NCI-H2227 treated with DMSO at 0.1 percent for 48 hours (cell line): ENCODE results near the gene NAPEPLD.
A peak's percentile ranks its signal among the peaks of the same experiment; 100 is the strongest.
"Not testable (repeated sequence)": the region's sequence is repeated elsewhere in the genome, so short reads cannot be mapped to it uniquely, and the experiment has no call there.

Source experiments
- DNase-seq: peaks from one replicate; lab custom pipeline; 2025; lab: John Stamatoyannopoulos, UW

The NAPEPLD gene

GRCh38 chr7:103068414-103069403 is 80.2 kb downstream of the NAPEPLD start:
- no peak for DNase-seq

GRCh38 chr7:103065667-103066066 is 83.2 kb downstream of the NAPEPLD start:
- no peak for DNase-seq

DNA sequence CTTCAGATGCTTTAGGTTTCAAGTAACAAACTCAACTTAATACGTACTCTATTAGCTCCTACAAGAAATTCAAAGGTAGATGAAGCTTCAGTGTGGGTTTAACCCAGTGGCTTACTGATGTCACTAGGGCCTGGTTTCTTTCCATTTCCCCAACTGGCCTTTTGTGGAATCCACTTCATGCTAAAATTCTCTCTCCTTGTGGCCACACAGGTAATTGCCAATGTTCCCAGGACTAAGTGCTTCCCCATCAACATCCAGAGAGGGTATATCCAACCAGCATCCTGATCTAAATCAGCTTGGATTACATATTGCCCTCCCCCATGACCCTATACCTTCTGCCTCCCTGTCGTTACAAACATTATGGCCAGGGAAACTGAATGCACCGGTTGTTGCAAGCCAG is 85.0 kb downstream of the NAPEPLD start:
- DNase-seq, result peak; percentile 91

GRCh38 chr7:103059471-103059870 is 89.4 kb downstream of the NAPEPLD start:
- DNase-seq, result no peak

DNA sequence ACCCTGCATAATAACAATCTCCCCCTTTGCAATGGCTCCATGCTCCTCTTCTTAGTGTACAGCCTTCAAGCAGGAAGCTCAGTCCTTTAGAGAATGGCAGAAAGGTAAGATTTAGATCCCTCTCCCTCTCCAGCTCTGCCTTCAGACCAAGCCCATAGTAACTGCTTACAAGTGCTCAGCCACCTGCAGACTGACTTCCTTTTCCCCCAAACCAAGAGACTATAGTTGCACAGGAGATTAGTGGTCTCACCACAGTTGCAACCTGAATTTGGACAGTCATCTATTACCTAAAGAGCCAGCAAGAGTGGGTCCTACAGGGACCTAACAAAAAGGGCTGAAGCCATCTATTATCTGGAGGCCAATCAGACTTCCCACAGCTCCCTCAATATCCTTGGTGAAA is 90.8 kb downstream of the NAPEPLD start:
- no peak for DNase-seq

GRCh38 chr7:103056006-103056405 is 92.9 kb downstream of the NAPEPLD start:
- DNase-seq, result not testable (repeated sequence)

- no peak for DNase-seq
Observed at GRCh38 chr7:103051519-103051918, 97.4 kb downstream of the NAPEPLD start.
